ENCODE data around the gene UBN1.
A peak's percentile ranks its signal among the peaks of the same experiment; 100 is the strongest.

UBN1 gene

DNA sequence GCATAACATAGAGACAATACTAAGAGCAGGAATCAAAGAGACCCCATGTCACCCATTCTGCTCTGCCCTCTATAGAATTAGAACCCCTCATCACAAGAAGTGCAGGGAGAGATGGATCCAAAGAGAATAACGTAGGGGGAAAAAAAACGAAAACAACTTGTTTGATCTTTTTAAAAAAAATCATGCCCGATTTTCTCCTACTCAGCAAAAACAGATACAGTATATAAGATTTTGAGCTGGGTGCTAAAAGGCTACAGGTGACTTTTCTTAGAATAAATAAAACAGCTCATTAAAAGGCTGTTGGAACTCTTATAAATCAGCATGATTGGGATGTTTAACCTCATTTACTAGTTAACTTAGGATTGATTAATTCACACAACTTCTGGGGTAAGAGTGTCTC is 17.4 kb downstream of the UBN1 start:
- DNase-seq (ENCODE audit: low spot score), result no peak
- POLR2A ChIA-PET (ENCODE audit: low non-redundant PET), result interaction anchor here (0.6 kb wide), 1 partner anchor 10 kb away, joined by 5 read pairs; no protein-coding TSS in a partner anchor
- CTCF ChIA-PET, result no interaction called here
- TF ChIP-seq, protein P1, sequence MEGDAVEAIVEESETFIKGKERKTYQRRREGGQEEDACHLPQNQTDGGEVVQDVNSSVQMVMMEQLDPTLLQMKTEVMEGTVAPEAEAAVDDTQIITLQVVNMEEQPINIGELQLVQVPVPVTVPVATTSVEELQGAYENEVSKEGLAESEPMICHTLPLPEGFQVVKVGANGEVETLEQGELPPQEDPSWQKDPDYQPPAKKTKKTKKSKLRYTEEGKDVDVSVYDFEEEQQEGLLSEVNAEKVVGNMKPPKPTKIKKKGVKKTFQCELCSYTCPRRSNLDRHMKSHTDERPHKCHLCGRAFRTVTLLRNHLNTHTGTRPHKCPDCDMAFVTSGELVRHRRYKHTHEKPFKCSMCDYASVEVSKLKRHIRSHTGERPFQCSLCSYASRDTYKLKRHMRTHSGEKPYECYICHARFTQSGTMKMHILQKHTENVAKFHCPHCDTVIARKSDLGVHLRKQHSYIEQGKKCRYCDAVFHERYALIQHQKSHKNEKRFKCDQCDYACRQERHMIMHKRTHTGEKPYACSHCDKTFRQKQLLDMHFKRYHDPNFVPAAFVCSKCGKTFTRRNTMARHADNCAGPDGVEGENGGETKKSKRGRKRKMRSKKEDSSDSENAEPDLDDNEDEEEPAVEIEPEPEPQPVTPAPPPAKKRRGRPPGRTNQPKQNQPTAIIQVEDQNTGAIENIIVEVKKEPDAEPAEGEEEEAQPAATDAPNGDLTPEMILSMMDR (conservative IDR thresholded peaks at IDR 0.05; ENCODE audit: low read depth), result no peak
- no peak overlapping the region for H3K27ac ChIP-seq

DNA sequence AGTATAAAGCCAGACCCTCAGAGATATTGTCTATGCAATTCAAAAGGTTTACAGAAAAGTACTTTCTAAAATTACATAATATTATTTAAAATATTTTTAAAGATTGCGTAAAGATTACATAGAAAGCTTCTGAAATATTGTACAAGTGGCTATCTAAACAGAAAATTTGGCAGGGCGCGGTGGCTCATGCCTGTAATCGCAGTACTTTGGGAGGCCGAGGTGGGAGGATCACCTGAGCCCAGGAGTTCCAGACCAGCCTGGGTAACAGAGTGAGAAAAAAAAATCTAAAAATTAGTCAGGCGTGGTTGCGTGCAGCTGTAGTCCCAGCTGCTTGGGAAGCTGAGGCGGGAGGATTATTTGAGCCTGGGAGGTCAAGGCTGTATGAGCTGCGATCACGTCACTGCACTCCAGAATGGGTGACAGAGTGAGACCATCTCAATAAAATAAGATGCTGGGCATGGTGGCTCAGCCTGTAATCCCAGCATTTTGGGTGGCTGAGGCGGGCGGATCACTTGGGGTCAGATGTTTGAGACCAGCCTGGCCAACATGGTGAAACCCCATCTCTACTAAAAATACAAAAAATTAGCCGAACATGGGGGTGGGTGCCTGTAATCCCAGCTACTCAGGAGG is 18.1 kb downstream of the UBN1 start:
- TF ChIP-seq, protein P1 (conservative IDR thresholded peaks at IDR 0.05; ENCODE audit: low read depth), result no peak
- no peak overlapping the region for H3K27ac ChIP-seq
- CTCF ChIA-PET, result no interaction called here
- DNase-seq (ENCODE audit: low spot score), result no peak
- POLR2A ChIA-PET (ENCODE audit: low non-redundant PET), result interaction anchor here (0.6 kb wide), 1 partner anchor 11 kb away, joined by 5 read pairs; no protein-coding TSS in a partner anchor

GRCh38 chr16:4866586-4866985 is 19.3 kb downstream of the UBN1 start:
- DNase-seq (ENCODE audit: low spot score), result no peak
- TF ChIP-seq, protein P1 (conservative IDR thresholded peaks at IDR 0.05; ENCODE audit: low read depth), result no peak
- H3K27ac ChIP-seq, result no peak overlapping the region
- POLR2A ChIA-PET (ENCODE audit: low non-redundant PET), result interaction anchor here (0.5 to 0.6 kb wide), 2 partner anchors 51 to 82 kb away, joined by 3 to 4 read pairs; no protein-coding TSS in a partner anchor
- CTCF ChIA-PET, result interaction anchor here (0.6 kb wide), 1 partner anchor 15 kb away, joined by 3 read pairs; no protein-coding TSS in a partner anchor

GRCh38 chr16:4868026-4868425 is 20.7 kb downstream of the UBN1 start:
- POLR2A ChIA-PET (ENCODE audit: low non-redundant PET), result no interaction called here
- no peak for DNase-seq (ENCODE audit: low spot score)
- TF ChIP-seq, protein P1 (conservative IDR thresholded peaks at IDR 0.05; ENCODE audit: low read depth), result no peak
- no peak overlapping the region for H3K27ac ChIP-seq
- CTCF ChIA-PET, result no interaction called here

DNA sequence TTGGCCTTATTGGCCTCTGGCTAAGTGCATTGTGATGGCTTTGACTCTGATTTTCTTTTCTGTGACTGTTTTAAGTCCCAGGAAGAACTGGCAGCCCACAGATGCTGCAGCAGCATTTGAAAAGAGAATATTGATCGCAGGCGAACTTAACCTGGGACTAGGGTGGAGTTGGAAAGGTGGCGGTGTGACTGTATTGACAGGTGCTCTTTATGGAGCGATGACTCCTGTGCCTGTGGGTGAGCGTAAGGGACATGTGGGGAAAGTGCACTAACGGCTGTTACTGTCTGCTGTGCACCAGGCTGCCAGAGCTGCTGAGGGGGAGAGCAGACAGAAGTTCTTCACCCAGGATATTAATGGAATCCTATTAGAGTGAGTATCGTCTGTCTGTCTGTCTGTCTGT is 21.3 kb downstream of the UBN1 start:
- TF ChIP-seq, protein P1 (conservative IDR thresholded peaks at IDR 0.05; ENCODE audit: low read depth), result no peak
- no peak for DNase-seq (ENCODE audit: low spot score)
- CTCF ChIA-PET, result no interaction called here
- H3K27ac ChIP-seq, result no peak overlapping the region
- POLR2A ChIA-PET (ENCODE audit: low non-redundant PET), result no interaction called here

DNA sequence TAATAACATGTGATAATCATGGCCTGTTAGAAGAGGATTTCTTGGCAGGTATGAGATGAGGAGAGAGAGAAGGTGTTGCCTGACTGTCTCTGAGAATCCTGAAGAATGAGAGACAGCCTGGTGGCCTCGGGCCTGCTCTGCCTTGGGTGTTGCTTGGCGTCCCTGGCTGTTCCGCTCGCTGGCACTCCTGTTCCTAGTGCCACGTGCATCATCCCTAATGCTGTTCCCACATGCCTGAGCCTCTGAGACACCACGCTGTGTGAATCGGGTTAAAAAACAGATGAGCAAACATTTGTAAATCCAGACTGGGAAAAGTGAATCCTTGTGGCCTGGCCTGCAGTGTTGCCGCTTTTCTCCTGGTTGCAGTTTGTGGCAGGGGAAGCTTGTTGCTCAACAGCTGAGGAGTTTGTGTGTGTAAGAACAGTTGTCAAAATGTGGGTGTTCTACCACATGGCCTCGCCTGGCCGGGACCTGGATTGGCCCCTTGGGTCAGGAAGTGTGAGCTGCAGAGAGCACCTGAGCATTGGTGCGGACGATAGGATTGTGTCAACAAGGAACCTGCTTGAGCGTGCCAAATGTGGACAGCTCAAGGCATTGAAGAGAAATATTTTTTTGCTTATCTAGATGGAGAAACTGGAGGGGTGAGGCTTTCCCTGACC is 22.0 kb downstream of the UBN1 start:
- TF ChIP-seq, protein P1 (conservative IDR thresholded peaks at IDR 0.05; ENCODE audit: low read depth), result no peak
- peak overlapping the region; percentile 21; the same call in 1 of the 2 replicates for H3K27ac ChIP-seq
- DNase-seq (ENCODE audit: low spot score), result no peak
- POLR2A ChIA-PET (ENCODE audit: low non-redundant PET), result interaction anchor here (0.6 kb wide), 1 partner anchor 31 kb away, joined by 4 read pairs; no protein-coding TSS in a partner anchor
- CTCF ChIA-PET, result no interaction called here
